GM19467 (cell line): ENCODE results near the gene MSI1.

Experiments
- ATAC-seq: cut with Tn5 transposase; IDR thresholded peaks from one replicate; pipeline ENCODE4 v1.9.1; 2021; ENCODE audit warnings: mild to moderate bottlenecking, moderate library complexity; ENCODE audit not compliant: unreplicated experiment

The MSI1 gene

GRCh38 chr12:120368789-120369602 is at the start of gene MSI1:
Gene MSI1, minus strand, starts transcription at chr12:120369164. Its CDS starts 73 bp downstream, at chr12:120369091.
- no peak for ATAC-seq

DNA sequence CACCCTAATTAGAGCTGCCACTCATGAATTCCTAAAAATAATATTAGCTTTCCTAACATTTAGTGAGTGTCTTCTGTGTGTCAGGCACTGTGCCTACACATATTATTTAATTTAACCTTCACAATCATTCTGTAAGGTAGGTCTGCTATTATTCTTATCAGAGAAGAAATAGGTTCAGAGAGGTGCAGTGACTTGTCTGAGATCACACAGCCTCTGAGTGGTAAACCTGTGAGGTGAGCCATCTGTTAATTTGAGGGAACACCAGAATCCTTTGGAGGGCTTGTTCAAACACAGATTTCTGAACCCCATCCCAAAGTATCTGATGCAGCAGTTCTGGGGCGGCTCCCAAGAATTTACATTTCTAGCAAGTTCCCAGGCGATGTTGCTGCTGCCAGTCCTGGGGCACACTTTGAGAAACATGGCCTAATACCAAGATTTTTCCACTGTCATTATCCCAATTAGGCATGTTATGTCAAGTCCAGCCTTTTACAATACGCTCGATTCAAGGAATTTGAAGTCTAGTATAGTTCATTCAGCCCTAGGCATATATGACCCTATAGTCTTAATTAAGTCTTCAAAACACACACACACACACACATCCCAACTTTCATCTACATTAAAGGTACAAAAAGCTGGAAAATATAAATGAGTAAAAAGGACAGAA is 49.1 kb upstream of the MSI1 start:
- no peak for ATAC-seq

GRCh38 chr12:120416490-120417216 is 47.7 kb upstream of the MSI1 start:
- no peak for ATAC-seq

DNA sequence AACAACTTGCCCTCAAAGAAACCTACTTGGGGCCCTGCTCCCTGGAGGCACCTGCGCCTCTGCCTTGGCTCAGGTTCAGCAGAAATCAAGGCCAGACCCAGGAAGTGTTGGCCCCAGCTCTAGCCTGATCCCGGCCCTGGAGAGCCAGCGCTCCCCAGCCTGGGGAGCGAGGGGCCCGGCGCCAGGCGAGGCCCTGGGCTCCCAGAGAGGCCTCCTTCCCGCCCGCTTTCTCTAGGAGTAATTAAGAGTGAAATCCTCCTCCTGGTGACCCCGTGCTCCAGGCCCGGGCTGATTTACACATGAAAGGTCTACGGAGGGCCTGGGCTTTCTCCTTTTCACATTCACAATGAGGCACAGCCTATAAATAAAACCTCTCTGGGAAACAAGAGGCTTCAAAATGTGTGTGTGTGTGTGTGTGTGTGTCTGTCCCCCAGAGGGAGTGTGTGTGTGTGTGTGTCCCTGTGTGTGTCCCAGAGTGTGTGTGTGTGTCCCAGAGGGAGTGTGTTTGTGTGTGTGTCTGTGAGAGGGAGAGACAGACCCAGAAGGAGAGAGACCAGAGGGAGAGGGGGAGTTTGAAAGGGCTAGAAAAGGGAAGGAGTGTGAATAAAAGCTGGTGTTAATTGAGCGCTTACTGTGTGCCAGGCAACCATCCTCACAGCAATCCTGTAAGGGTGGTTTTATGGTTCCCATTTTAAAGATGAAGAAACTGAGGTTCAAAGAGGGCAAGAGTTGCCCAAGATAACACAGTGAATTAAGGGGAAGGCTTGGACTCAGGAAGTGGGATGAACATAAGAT is 45.1 kb upstream of the MSI1 start:
- ATAC-seq: no peak

GRCh38 chr12:120412421-120412820 is 43.5 kb upstream of the MSI1 start:
- no peak for ATAC-seq

DNA sequence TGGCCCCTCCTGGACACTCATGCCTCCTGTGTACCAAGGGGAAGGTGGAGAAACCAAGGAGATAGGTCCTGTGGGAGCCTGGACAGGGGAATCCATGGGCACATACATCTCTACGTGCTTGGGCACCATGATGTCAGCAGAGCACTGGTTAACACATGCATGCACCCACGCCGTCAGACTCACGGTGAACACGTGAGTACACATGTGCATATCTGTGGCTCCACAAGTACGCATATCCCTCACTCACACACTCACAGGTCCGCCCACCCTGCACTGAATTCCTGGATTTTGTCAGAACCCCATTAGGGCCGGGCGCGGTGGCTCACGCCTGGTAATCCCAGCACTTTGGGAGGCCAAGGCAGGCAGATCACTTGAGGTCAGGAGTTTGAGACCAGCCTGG is 39.8 kb upstream of the MSI1 start:
- ATAC-seq: no peak

DNA sequence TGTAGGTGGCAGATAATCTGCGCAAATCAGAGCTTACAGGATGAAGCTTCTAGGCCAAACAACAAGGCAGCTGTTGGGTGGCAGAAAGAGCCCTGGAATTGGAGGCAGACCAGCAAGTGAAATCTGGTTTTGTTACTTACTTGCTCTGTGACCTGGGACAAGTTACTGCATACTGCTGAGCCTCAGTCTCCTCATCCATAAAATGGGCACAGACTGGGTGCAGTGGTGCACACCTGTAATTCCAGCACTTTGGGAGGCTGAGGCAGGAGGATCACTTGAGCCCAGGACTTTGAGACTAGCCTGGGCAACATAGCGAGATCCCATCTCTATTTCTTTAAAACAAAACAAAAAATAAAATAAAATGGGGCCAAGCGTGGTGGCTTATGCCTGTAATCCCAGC is 37.6 kb upstream of the MSI1 start:
- no peak for ATAC-seq

GRCh38 chr12:120406069-120406468 is 37.1 kb upstream of the MSI1 start:
- no peak for ATAC-seq

- ATAC-seq: no peak
Measured at GRCh38 chr12:120404271-120404670, 35.3 kb upstream of the MSI1 start.

DNA sequence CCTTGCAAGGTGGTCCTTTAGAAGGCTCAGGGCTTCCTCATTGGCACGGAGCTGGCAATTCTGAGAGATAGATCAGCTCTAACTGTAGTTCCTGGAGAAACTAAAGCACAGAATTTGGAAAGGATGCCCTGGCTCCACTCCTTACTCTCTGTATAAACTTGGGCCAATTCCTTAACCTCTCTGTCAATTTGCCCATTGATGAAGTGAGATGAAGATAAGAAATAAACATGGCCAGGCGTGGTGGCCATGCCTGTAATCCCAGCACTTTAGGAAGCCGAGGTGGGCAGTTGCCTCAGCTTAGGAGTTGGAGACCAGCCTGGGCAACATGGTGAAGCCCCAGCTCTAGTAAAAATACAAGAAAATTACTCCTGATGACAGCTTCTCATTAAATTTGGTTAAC is 34.9 kb upstream of the MSI1 start:
- ATAC-seq: no peak

GRCh38 chr12:120402217-120402616 is 33.3 kb upstream of the MSI1 start:
- no peak for ATAC-seq

- no peak for ATAC-seq
Measured at GRCh38 chr12:120399531-120399930, 30.6 kb upstream of the MSI1 start.

GRCh38 chr12:120397824-120398540 is 29.0 kb upstream of the MSI1 start:
- no peak for ATAC-seq

DNA sequence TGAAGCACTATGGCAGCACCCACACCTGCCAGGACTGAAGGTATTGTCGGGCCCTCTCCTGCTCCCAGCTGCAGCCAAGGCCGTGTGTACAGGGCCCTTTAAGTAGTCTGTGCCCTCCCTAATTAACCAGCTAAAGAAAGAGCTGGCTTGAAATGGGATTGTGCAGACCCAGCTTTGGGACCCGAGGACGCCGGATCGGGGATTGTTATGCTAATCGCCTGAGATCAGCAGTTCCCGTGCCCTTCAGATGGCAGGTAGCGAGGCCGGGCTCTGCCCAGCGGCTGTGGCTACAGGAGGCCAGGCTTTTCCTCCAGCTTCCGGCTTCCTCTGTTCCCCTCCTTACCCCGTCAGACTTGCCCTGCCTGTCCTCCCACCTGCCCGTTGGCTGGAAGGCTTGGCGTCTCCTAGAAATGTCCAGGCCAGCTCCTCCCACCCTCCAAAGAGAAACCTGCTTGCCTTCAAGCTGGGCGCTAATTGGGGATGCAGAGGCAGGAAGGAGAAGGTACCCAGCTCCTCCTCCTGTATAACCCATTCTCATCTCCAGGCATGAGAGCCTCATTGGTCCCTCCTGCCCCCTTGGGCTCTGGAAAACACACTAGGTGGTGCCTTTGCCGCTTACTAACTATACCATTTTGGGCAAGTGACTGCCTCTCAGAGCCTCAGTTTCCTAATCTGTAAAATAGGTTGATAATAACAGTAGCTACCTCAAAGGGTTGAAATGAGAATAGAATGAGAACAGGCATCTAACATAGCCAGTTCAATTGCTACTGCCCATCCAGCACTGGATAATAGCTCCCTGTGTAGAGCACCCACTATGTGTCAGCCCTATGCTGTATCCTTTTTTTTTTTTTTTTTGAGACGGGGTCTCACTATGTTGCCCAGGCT is 25.8 kb upstream of the MSI1 start:
- no peak for ATAC-seq

DNA sequence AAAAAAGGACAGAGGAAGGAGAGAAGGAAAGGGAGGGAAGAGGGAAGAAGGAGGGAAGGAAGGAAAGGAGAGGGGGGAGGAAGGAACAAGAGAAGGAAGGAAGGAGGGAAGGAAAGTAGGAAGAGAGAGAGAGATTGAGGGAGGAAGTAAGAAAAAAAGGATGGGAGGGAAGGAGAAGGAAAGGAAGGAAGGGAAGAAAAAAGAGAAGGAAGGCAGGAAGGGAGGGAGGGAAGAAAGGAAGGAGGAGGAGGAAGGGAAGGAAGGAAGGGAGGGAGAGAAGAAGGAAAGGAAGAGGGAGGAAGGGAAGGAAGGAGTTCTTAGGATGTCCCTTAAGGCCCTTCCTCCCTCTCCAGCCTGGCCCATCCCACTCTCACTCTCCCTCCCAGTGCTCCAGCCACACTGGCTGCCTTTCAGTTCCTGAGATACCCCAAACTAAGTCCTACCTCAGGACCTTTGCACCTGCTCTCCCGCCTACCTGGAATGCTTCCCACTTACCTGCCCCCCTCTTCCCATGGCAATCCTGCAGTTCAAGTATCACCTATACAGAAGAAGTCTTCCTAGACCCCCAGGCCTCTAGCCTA is 21.7 kb upstream of the MSI1 start:
- ATAC-seq: no peak

GRCh38 chr12:120388691-120389481 is 19.9 kb upstream of the MSI1 start:
- no peak for ATAC-seq

DNA sequence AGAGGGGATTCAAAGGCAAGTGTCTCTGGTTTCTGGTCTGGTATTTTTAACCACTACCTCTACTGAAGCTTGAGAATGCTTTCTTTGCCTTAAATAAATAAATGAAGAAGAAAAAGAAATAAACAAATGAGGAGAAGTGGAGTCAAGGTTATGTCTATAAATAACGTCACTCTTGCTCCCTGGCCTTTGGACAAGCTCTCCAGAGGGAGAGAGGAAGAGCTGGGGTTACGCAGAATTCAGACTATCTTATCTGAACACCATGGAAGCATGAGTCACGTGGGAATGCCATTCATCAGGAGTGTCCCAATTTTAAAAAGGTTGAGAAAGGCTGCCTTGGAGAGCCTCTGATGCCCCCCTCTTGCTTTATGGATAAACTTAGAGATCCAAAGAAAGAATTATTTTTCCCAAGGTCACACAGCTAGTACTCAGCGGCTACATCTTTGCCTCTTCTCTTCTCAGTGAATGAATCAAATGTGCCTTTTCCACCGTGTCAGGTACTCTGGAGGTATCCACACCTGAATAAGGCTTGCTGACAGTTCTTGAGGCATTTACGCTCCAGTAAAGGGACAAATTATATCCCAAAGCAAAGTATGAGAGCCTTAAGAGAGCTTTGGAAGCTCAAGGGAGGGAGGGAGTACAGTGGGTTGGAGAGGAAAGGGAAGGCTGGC is 12.9 kb upstream of the MSI1 start:
- ATAC-seq: no peak

DNA sequence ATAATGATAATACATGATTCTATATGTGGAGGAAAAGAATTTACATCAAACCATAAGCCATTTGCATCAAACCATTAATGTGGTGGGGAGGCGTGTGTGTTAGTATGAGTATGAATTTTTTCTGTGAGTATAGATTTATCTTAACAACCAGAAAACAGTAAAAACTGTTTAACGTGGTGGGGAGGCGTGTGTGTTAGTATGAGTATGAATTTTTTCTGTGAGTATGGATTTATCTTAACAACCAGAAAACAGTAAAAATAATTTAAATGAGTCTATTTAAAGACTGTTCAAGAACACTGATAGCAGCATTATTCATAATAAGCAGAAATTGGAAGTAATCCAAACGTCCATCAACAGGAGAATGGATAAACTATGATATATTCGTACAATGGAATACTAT is 9.1 kb upstream of the MSI1 start:
- ATAC-seq: no peak
